Heart right ventricle (tissue), 16 donors: Measurements from ENCODE around the gene CYP19A1. TPM values are rescaled to one million over a fixed set of nuclear protein-coding genes. Genes with fewer than 3 reads are reported as not detected.

Experiments
- ATAC-seq, 8 donors: fragments of 200-7000 bp; cut with Tn5 transposase; one replicate each; pipeline ENCODE4 v1.9.1; 2020; ENCODE audit warnings: mild to moderate bottlenecking in 8 of 8, moderate library complexity in 8 of 8, moderate number of reproducible peaks in 1 of 8
- DNase-seq, 2 donors: peaks; one replicate each; pipeline ENCODE4 v3.0.0-alpha.2; 2020
- H3K27ac ChIP-seq, 10 donors: fragments of 200-600 bp; sonication (generic) in 2 of 10; one replicate each; pipeline versions ENCODE4 v1.5.0 to v1.8.0; 2020 to 2022; ENCODE audit warnings: mild to moderate bottlenecking in 3 of 10
- H3K27me3 ChIP-seq, 7 donors: fragments of 200-600 bp; one replicate each; pipeline ENCODE4 v1.8.0; 2021 to 2022; ENCODE audit warnings: mild to moderate bottlenecking in 2 of 7
- H3K36me3 ChIP-seq, 9 donors: fragments of 200-600 bp; sonication (generic) in 1 of 9; one replicate each; pipeline versions ENCODE4 v1.5.0 to v1.8.0; 2020 to 2022; ENCODE audit warnings: mild to moderate bottlenecking in 2 of 9
- H3K4me1 ChIP-seq, 9 donors: fragments of 200-600 bp; sonication (generic) in 1 of 9; one replicate each; pipeline versions ENCODE4 v1.5.0 to v1.8.0; 2020 to 2022; ENCODE audit warnings: mild to moderate bottlenecking in 4 of 9
- H3K4me3 ChIP-seq, 10 donors: fragments of 200-600 bp; sonication (generic) in 2 of 10; one replicate each; pipeline versions ENCODE4 v1.5.0 to v1.8.0; 2020 to 2022; ENCODE audit warnings: mild to moderate bottlenecking in 7 of 10, moderate library complexity in 2 of 10
- H3K9me3 ChIP-seq, 11 donors: fragments of 200-600 bp in 10 of 11; sonication (generic) in 2 of 11; one replicate each; pipeline versions ENCODE4 v1.5.0 to v1.8.0; 2013 to 2022; ENCODE audit warnings: mild to moderate bottlenecking in 2 of 11, control low read depth in 1 of 11, moderate library complexity in 1 of 11
- CTCF ChIP-seq, 9 donors: fragments of 200-600 bp; sonication (generic) in 2 of 9; IDR thresholded peaks; one replicate each; pipeline versions ENCODE4 v1.5.0 to v1.8.0; 2021 to 2022; ENCODE audit warnings: antibody characterized with exemption in 9 of 9, mild to moderate bottlenecking in 5 of 9, moderate library complexity in 1 of 9
- WGBS, 2 donors: extraction: QIAGEN DNeasy Blood & Tissue Kit; methylation state at CpG; one replicate each; pipeline ENCODE4 v1.1.7; 2013; ENCODE audit warnings: inconsistent platforms in 1 of 2; 5-methylcytosine and 5-hydroxymethylcytosine counted together
- intact Hi-C, 10 donors: fragments of 100-400 bp; cut with DNase I; formaldehyde crosslinking; loops; one replicate each; pipeline versions ENCODE4 v1.11.1 to v1.14.2; 2022
- polyA plus RNA-seq, 2 donors: library from polyadenylated mRNA; stranded (reverse); fragments of 200-250 nt; gene quantifications; one replicate each; pipeline ENCODE4 v1.2.3, GENCODE V29; 2013
- total RNA-seq, 10 donors: library from RNA; stranded (reverse); fragmentation: NEBNext Ultra II Directional in 3 of 10; extraction: Animal tissue kit (Norgen Biotek cat#: 25700) in 3 of 10; gene quantifications; one replicate each; pipeline versions ENCODE4 v1.2.1 to v1.2.4, GENCODE V29; 2021 to 2023
- donor health status: Arrhythmogenic right ventricular cardiomyopathy.
- donor health status: ischemic (EF 13 %, LVEDD 7.1; RV severe dilation, severe dysfunction).
- donor health status: healthy with polysubstance abuse.
- donor health status: DM: no; HTN: yes; CAD: no.
- donor health status: DM: no; HTN: no; CAD: no.
- donor health status: ischemic (EF 25% LVEDD 6.9; RV normal size, moderate dysfunction).
- donor health status: ischemic (EF 25% LVEDD 5.7; RV mildly dilated, moderate dysfunction).
- donor health status: healthy.
- donor health status: DM: yes; HTN: yes; CAD: no.
- donor health status: Ischemic cardiomyopathy.
- donor health status: ischemic (EF 35%, LVEDD 5.7; RV mildly dilated, moderate dysfunction).
- donor health status: nonischemic (EF 11% LVEDD 7.7; RV severe dilation, severe dysfunction).
- donor health status: DM: yes; HTN: yes; CAD: no.
- donor health status: PGD.
- donor health status: ischemic (EF 29% LVEDD 5.4; RV normal size, mild dysfunction).
- donor health status: nonischemic (EF 23%, LVEDD 6.1; RV moderate dilation, normal function).

CYP19A1 gene
- total and polyA plus RNA-seq, 12 donors = 0.26 to 1.9 (median 0.68) TPM; not detected in 3

- H3K4me3 ChIP-seq = no peak overlapping the region
- no peaks in the 10 kb centered on the region for H3K36me3 ChIP-seq
- peaks cover 0 to 36% (median 17%) of the 10 kb centered on the region in 9 donors for H3K4me1 ChIP-seq
- WGBS, 2 donors = 95 to 100% methylated on average over 2 of the region's 2 CpGs
- DNase-seq (no peak), ATAC-seq (no peak)
- H3K27ac ChIP-seq = no peak overlapping the region
- no peaks in the 10 kb centered on the region for H3K27me3 ChIP-seq
- intact Hi-C loops = no loop called here
- TF ChIP-seq CTCF (IDR thresholded peaks at IDR 0.05) = no peak
- peaks cover 0 to 3% (median 0%) of the 10 kb centered on the region in 11 donors for H3K9me3 ChIP-seq
Measured at GRCh38 chr15:51327081-51327480, 11.3 kb downstream of the CYP19A1 start.

DNA sequence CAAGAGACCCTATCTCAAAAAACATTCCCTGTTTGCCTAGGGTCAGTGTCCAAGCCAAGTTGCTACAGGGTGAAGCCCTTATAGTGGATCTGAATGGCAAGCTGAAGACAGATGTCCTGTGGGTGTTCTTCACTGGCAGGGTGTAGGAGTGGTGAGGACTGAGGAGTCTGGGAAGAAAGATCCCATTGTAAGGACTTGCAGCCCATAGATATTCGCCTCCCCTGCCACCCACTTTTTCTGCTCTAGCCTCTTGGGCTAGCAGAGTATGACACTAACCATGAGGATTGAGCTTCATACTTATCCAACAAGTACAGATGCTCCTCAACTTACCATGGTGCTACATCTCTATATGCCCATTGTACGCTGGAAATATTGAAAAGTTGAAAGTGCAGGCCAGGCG lies 13.2 kb downstream of the CYP19A1 start:
- intact Hi-C loops = no loop called here
- H3K27ac ChIP-seq = no peak overlapping the region
- DNase-seq = no peak
- H3K36me3 ChIP-seq = no peaks in the 10 kb centered on the region
- peaks cover 0 to 22% (median 13%) of the 10 kb centered on the region in 9 donors for H3K4me1 ChIP-seq
- WGBS, 2 donors = 94 to 96% methylated on average over 3 of the region's 3 CpGs
- H3K4me3 ChIP-seq = no peak overlapping the region
- TF ChIP-seq CTCF (IDR thresholded peaks at IDR 0.05) = no peak
- no peak for ATAC-seq
- peaks cover 0 to 3% (median 0%) of the 10 kb centered on the region in 11 donors for H3K9me3 ChIP-seq
- no peaks in the 10 kb centered on the region for H3K27me3 ChIP-seq

GRCh38 chr15:51323749-51324148 lies 14.6 kb downstream of the CYP19A1 start:
- no peak for TF ChIP-seq CTCF (IDR thresholded peaks at IDR 0.05)
- no peak for ATAC-seq
- no peaks in the 10 kb centered on the region for H3K36me3 ChIP-seq
- 80 to 81% methylated on average over 7 of the region's 7 CpGs for WGBS, 2 donors
- H3K4me3 ChIP-seq = no peak overlapping the region
- intact Hi-C loops = loop anchor here in 1 of 10 donors (5.0 kb wide), 1 partner anchor 59 kb away; no protein-coding TSS in a partner anchor
- H3K9me3 ChIP-seq = peaks cover 0 to 2% (median 0%) of the 10 kb centered on the region in 11 donors
- no peak for DNase-seq
- no peaks in the 10 kb centered on the region for H3K27me3 ChIP-seq
- H3K27ac ChIP-seq = peak overlapping the region in 3 of 10 donors; percentile 45 to 65 (median 46)
- H3K4me1 ChIP-seq = peaks cover 0 to 25% (median 13%) of the 10 kb centered on the region in 9 donors

DNA sequence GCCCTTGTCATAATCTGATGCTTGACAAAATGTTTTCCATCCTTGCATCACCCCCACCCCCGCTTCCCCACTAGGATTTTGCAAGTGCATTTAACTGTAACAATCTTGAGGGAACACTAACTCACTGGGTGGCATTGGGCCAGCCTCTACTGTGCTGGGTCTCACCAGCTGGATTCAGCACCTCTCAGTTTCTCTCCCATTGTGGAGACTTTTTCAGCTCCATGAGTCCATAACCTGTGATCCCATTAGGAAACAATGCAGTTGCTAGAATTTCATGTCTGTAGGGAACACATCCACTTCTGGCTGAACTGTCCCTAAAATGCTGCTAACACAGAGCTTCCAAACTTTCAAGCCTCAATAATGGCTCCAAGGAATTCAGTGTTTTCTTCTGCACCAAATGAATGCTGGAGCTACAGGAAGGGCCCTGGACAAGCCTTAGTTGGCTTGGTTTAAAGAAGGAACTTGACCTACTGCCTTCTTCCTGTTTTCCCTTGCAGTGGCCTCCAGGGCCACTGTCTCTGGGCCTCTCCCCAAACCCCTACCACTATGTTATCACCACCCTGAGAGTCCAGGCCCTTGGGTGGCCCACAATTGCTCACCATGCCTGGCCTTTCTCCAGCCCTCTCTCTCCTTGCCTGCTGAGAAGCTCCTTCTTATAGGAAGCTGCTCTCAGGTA lies 15.6 kb downstream of the CYP19A1 start:
- WGBS, 2 donors = 74 to 80% methylated on average over 1 of the region's 1 CpG
- TF ChIP-seq CTCF (IDR thresholded peaks at IDR 0.05) = no peak
- DNase-seq (peak; percentile 30 to 43), ATAC-seq (peak; percentile 52 to 83 (median 64))
- intact Hi-C loops = loop anchor here in 1 of 10 donors (5.0 kb wide), 1 partner anchor 60 kb away; no protein-coding TSS in a partner anchor
- H3K27me3 ChIP-seq = no peaks in the 10 kb centered on the region
- no peaks in the 10 kb centered on the region for H3K36me3 ChIP-seq
- peak overlapping the region in 7 of 10 donors; percentile 4 to 65 (median 42) for H3K27ac ChIP-seq
- no peaks in the 10 kb centered on the region for H3K9me3 ChIP-seq
- no peak overlapping the region for H3K4me3 ChIP-seq
- H3K4me1 ChIP-seq = peaks cover 0 to 34% (median 13%) of the 10 kb centered on the region in 9 donors
